Gastroesophageal sphincter (tissue), 4 donors: Measurements from ENCODE around the gene STK35. TPM values are rescaled to one million over a fixed set of nuclear protein-coding genes. Genes with fewer than 3 reads are reported as not detected.
"Not testable (repeated sequence)": the region's sequence is repeated elsewhere in the genome, so short reads cannot be mapped to it uniquely, and the experiment has no call there.

Experiments used
- ATAC-seq: fragments of 150-250 bp; one replicate; pipeline ENCODE4 v1.9.1; 2016; ENCODE audit warnings: mild to moderate bottlenecking, moderate library complexity
- H3K27ac ChIP-seq, 4 donors: fragments of 200-600 bp; sonication (generic) in 3 of 4; 1 replicate in 3 of 4; 2 replicates in 1 of 4; pipeline ENCODE4 v1.5.1; 2016 to 2019
- H3K27me3 ChIP-seq: fragments of 200-600 bp; sonication (generic); one replicate; pipeline ENCODE4 v1.5.1; 2019
- H3K36me3 ChIP-seq, 2 donors: fragments of 200-600 bp; sonication (generic); one replicate each; pipeline ENCODE4 v1.5.1; 2019; ENCODE audit warnings: control low read depth in 1 of 2
- H3K4me1 ChIP-seq, 3 donors: fragments of 200-600 bp; sonication (generic); 1 replicate in 2 of 3; 2 replicates in 1 of 3; pipeline ENCODE4 v1.5.1; 2016 to 2019; ENCODE audit warnings: control low read depth in 2 of 3
- H3K4me3 ChIP-seq, 2 donors: fragments of 200-600 bp; sonication (generic); one replicate each; pipeline ENCODE4 v1.5.1; 2019; ENCODE audit warnings: mild to moderate bottlenecking in 1 of 2, moderate library complexity in 1 of 2
- H3K9me3 ChIP-seq, 3 donors: fragments of 200-600 bp; sonication (generic); one replicate each; pipeline ENCODE4 v1.5.1; 2017 to 2019; ENCODE audit warnings: control low read depth in 2 of 3
- EP300 ChIP-seq: sonication (generic); formaldehyde crosslinking; IDR thresholded peaks from one replicate; pipeline ENCODE4 v1.6.1; 2017; ENCODE audit warnings: antibody characterized with exemption, mild to moderate bottlenecking
- POLR2A ChIP-seq, 2 donors: fragments of 450-650 bp; IDR thresholded peaks; one replicate each; pipeline ENCODE4 v1.6.1; 2017; ENCODE audit warnings: antibody characterized with exemption in 2 of 2, mild to moderate bottlenecking in 2 of 2, moderate library complexity in 1 of 2
- POLR2AphosphoS5 ChIP-seq: sonication (generic); formaldehyde crosslinking; IDR thresholded peaks from one replicate; pipeline ENCODE4 v1.6.1; 2017; ENCODE audit warnings: antibody characterized with exemption
- WGBS, 2 donors: methylation state at CpG; one replicate each; pipeline ENCODE4 v1.1.5; 2018; ENCODE audit warnings: low coverage in 1 of 2; 5-methylcytosine and 5-hydroxymethylcytosine counted together
- total RNA-seq, 4 donors: library from RNA; depleted of rRNA; stranded (reverse); fragments of >200 nt; gene quantifications; one replicate each; pipeline ENCODE4 v1.1.0, GENCODE V29; 2016
- TF ChIP-seq, protein P1 (sequence below), 4 experiments: fragments of 200-600 bp in 2 of 4; fragments of 450-650 bp in 2 of 4; sonication (generic) in 1 of 4; IDR thresholded peaks; one replicate each; pipeline ENCODE4 v1.5.1; 2017 to 2019; ENCODE audit warnings: antibody characterized with exemption in 4 of 4, mild to moderate bottlenecking in 2 of 4, moderate library complexity in 2 of 4

STK35 gene
- total RNA-seq, 4 donors from 2014 or later = 18.3 to 24.6 (median 20.4) TPM

DNA sequence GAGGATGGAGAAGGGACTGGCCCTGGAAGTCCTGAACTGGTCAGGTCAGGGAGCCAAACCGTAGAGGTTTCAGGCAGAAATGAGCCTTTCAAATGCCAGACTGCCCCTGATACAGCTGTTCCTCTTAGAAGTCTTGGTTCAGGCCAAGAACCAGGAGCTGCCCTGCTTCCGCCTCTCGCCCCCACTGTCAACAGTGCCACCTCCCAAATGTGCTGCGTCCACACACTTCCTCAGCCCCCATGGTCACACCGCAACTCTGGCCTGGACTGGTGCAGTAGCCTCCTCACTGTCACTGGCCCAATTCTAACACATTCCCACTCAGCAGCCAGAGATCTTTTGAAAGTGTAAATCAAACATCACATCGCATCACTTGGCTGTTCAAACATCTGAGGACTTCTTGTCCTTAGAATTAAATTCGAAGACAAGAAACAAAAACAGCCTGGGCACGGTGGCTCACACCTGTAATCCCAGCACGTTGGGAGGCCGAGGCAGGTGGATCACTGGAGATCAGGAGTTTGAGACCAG lies 69.7 kb downstream of the STK35 start:
- H3K36me3 ChIP-seq = no peaks in the 10 kb centered on the region
- H3K9me3 ChIP-seq = no peaks in the 10 kb centered on the region
- peaks cover 0 to 5% (median 0%) of the 10 kb centered on the region in 3 donors for H3K4me1 ChIP-seq
- no peak for TF ChIP-seq POLR2AphosphoS5
- no peak for TF ChIP-seq EP300
- TF ChIP-seq, protein P1, sequence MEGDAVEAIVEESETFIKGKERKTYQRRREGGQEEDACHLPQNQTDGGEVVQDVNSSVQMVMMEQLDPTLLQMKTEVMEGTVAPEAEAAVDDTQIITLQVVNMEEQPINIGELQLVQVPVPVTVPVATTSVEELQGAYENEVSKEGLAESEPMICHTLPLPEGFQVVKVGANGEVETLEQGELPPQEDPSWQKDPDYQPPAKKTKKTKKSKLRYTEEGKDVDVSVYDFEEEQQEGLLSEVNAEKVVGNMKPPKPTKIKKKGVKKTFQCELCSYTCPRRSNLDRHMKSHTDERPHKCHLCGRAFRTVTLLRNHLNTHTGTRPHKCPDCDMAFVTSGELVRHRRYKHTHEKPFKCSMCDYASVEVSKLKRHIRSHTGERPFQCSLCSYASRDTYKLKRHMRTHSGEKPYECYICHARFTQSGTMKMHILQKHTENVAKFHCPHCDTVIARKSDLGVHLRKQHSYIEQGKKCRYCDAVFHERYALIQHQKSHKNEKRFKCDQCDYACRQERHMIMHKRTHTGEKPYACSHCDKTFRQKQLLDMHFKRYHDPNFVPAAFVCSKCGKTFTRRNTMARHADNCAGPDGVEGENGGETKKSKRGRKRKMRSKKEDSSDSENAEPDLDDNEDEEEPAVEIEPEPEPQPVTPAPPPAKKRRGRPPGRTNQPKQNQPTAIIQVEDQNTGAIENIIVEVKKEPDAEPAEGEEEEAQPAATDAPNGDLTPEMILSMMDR (IDR thresholded peaks at IDR 0.05) = no peak
- no peak for TF ChIP-seq POLR2A (IDR thresholded peaks at IDR 0.05)
- H3K27ac ChIP-seq = no peak overlapping the region
- H3K27me3 ChIP-seq = peaks cover 10% of the 10 kb centered on the region
- no peak overlapping the region for H3K4me3 ChIP-seq
- 68 to 78% methylated on average over 5 to 9 of the region's 10 CpGs for WGBS, 2 donors
- ATAC-seq = no peak

DNA sequence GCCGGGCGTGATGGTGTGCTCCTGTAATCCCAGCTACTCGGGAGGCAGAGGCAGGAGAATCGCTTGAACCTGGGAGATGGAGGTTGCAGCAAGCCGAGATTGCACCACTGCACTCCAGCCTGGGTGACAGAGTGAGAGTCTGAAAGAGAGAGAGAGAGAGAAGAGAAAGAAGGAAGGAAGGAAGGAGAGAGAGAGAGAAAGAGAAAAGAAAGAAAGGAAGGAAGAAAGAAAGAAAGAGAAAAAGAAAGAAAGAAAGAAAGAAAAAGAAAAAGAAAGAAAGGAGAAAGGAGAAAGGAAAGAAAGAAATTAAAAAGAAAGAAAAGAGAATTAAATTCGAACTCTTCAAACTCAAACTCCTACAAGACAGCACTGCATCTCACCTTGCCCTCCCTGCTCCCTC lies 70.2 kb downstream of the STK35 start:
- peaks cover 13% of the 10 kb centered on the region for H3K27me3 ChIP-seq
- not testable (repeated sequence) for H3K27ac ChIP-seq, ATAC-seq, H3K4me1 ChIP-seq, H3K4me3 ChIP-seq, H3K36me3 ChIP-seq, H3K9me3 ChIP-seq
- WGBS, 2 donors = 76 to 100% methylated on average over 1 to 6 of the region's 6 CpGs

DNA sequence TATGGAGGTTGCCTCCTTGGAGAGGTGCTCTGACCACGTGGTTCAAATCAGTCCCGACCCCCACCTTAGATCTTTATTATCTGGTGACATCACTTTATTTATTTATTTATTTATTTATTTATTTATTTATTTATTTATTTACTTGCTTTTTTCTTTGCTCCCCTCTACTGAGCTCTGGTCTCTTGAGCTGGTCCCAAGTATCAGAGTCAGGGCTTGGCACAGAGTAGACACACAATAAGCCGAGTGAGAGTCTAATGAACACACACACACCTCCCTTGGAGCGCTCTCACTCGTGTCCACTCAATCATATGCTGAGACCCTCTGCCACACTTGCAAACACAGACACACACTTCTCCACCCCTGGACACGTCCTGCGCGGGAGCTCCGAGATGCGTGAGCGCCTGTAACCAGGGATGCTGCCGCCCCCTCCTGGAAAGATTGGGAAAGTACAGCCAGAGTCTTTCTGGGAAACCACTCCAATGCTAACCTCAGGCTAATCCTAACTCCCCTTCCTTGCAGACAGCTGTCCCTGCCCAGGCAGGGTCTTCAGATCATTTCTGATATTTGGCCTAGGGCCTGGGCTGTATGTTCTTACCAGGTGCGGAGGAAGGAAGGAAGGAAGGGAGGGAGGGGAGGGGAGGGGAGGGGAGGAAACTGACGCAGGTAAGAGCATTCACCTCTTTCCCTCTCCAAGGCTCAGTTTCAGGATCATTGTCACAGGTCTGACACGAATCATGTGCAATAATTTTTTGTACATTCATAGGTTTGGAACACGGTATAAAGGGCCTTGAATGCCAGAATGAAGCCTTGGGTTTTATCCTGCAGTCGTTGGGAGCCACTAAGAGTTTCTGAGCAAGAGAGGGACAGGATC lies 70.9 kb downstream of the STK35 start:
- 13 to 29% methylated on average over 7 to 8 of the region's 17 CpGs for WGBS, 2 donors
- peak; percentile 79 for ATAC-seq
- Histone ChIP-seq H3K4me3 (no peak overlapping the region), H3K27ac (no peak overlapping the region), H3K27me3 (peaks cover 18% of the 10 kb centered on the region), H3K36me3 (no peaks in the 10 kb centered on the region), H3K4me1 (peaks cover 0 to 5% (median 0%) of the 10 kb centered on the region in 3 donors), H3K9me3 (no peaks in the 10 kb centered on the region)
- TF ChIP-seq POLR2A (IDR thresholded peaks at IDR 0.05) = no peak
- TF ChIP-seq, protein P1 (IDR thresholded peaks at IDR 0.05) = peak; percentile 83 to 94 (median 91)

- WGBS, 2 donors = 63 to 82% methylated on average over 2 to 6 of the region's 6 CpGs
- ATAC-seq = no peak
- peaks cover 18% of the 10 kb centered on the region for H3K27me3 ChIP-seq
- H3K4me1 ChIP-seq = peaks cover 0 to 5% (median 0%) of the 10 kb centered on the region in 3 donors
- no peak for TF ChIP-seq POLR2A (IDR thresholded peaks at IDR 0.05)
- no peak overlapping the region for H3K4me3 ChIP-seq
- no peaks in the 10 kb centered on the region for H3K9me3 ChIP-seq
- H3K27ac ChIP-seq = no peak overlapping the region
- H3K36me3 ChIP-seq = no peaks in the 10 kb centered on the region
These were observed 71.6 kb downstream of the STK35 start for GRCh38 chr20:2173186-2173585.

GRCh38 chr20:2174067-2174466 lies 72.4 kb downstream of the STK35 start:
- H3K4me3 ChIP-seq = no peak overlapping the region
- no peak for ATAC-seq
- no peaks in the 10 kb centered on the region for H3K36me3 ChIP-seq
- peaks cover 18% of the 10 kb centered on the region for H3K27me3 ChIP-seq
- H3K27ac ChIP-seq = no peak overlapping the region
- no CpG with 5 or more reads among the region's 3 CpGs for whole genome bisulfite sequencing, 2 donors
- H3K4me1 ChIP-seq = peaks cover 0 to 5% (median 0%) of the 10 kb centered on the region in 3 donors
- H3K9me3 ChIP-seq = no peaks in the 10 kb centered on the region
- TF ChIP-seq EP300 (no peak), POLR2A (IDR thresholded peaks at IDR 0.05) (no peak), POLR2AphosphoS5 (no peak)
- TF ChIP-seq, protein P1 (IDR thresholded peaks at IDR 0.05) = no peak

DNA sequence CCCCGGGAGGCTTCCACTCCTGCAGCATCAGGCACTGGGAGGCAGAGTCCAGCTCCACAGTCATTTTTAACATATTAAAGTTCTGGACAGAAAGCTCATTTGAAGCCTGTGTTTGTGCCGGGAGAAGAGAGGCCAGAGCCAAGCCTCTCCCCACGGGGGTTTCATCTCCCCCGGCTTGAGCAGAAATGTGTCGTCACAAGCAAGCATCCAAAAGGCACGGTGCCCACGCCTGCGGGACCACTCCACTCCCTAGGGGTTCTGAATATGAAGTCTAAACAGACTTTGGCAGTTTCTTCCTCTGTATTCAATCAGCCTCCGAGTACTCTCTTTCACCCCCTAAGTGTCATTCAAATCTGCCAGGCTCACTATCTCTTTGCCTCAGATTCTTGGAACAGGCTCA lies 75.3 kb downstream of the STK35 start:
- H3K27me3 ChIP-seq = peaks cover 18% of the 10 kb centered on the region
- WGBS, 2 donors = 28 to 31% methylated on average over 2 to 5 of the region's 9 CpGs
- H3K9me3 ChIP-seq = no peaks in the 10 kb centered on the region

More for the DNA sequence above, 75.3 kb downstream of the STK35 start:
- Histone ChIP-seq H3K4me1 (peaks cover 0 to 5% (median 0%) of the 10 kb centered on the region in 3 donors), H3K27ac (no peak overlapping the region), H3K4me3 (no peak overlapping the region), H3K36me3 (no peaks in the 10 kb centered on the region)
- TF ChIP-seq POLR2AphosphoS5 = no peak
- TF ChIP-seq EP300 = no peak
- no peak for TF ChIP-seq POLR2A (IDR thresholded peaks at IDR 0.05)
- TF ChIP-seq, protein P1 (IDR thresholded peaks at IDR 0.05) = no peak
- ATAC-seq = no peak
